ENCODE data around the gene DTNB.

GRCh38 chr2:25371253-25372241, 301.8 kb downstream of the DTNB start:
- TF ChIP-seq CTCF (IDR thresholded peaks at IDR 0.05; ENCODE audit: low read depth, low read length): no peak
- no peak for TF ChIP-seq EZH2phosphoT487 (IDR thresholded peaks at IDR 0.05; ENCODE audit: low read depth)
